ENCODE data around the gene ARHGAP24. TPM values are rescaled to one million over a fixed set of nuclear protein-coding genes. Genes with fewer than 3 reads are reported as not detected.

Gene ARHGAP24
- total RNA-seq, 1 donor from 2014 or later: 9.9 TPM

GRCh38 chr4:85873566-85873965 lies 398.6 kb downstream of the ARHGAP24 start:
- DNase-seq (ENCODE audit: low read depth): no peak
- TF ChIP-seq CTCF (conservative IDR thresholded peaks at IDR 0.05; ENCODE audit: low read depth, low read length): no peak
- H3K4me3 ChIP-seq (ENCODE audit: low read depth, low read length): no peak overlapping the region

- no peak for DNase-seq (ENCODE audit: low read depth)
- no peak for TF ChIP-seq CTCF (conservative IDR thresholded peaks at IDR 0.05; ENCODE audit: low read depth, low read length)
- H3K4me3 ChIP-seq (ENCODE audit: low read depth, low read length): no peak overlapping the region
Measured at GRCh38 chr4:85879518-85879917, 404.6 kb downstream of the ARHGAP24 start.

GRCh38 chr4:85883180-85883579 lies 408.2 kb downstream of the ARHGAP24 start:
- no peak for TF ChIP-seq CTCF (conservative IDR thresholded peaks at IDR 0.05; ENCODE audit: low read depth, low read length)
- no peak for DNase-seq (ENCODE audit: low read depth)
- H3K4me3 ChIP-seq (ENCODE audit: low read depth, low read length): no peak overlapping the region

GRCh38 chr4:85884251-85884650 lies 409.3 kb downstream of the ARHGAP24 start:
- DNase-seq (ENCODE audit: low read depth): no peak
- no peak overlapping the region for H3K4me3 ChIP-seq (ENCODE audit: low read depth, low read length)
- TF ChIP-seq CTCF (conservative IDR thresholded peaks at IDR 0.05; ENCODE audit: low read depth, low read length): no peak

GRCh38 chr4:85886665-85887064 lies 411.7 kb downstream of the ARHGAP24 start:
- no peak for TF ChIP-seq CTCF (conservative IDR thresholded peaks at IDR 0.05; ENCODE audit: low read depth, low read length)
- H3K4me3 ChIP-seq (ENCODE audit: low read depth, low read length): no peak overlapping the region
- no peak for DNase-seq (ENCODE audit: low read depth)

GRCh38 chr4:85889314-85889713 lies 414.4 kb downstream of the ARHGAP24 start:
- DNase-seq (ENCODE audit: low read depth): no peak
- no peak for TF ChIP-seq CTCF (conservative IDR thresholded peaks at IDR 0.05; ENCODE audit: low read depth, low read length)
- no peak overlapping the region for H3K4me3 ChIP-seq (ENCODE audit: low read depth, low read length)

GRCh38 chr4:85895755-85896154 lies 420.8 kb downstream of the ARHGAP24 start:
- DNase-seq (ENCODE audit: low read depth): no peak
- no peak for TF ChIP-seq CTCF (conservative IDR thresholded peaks at IDR 0.05; ENCODE audit: low read depth, low read length)
- no peak overlapping the region for H3K4me3 ChIP-seq (ENCODE audit: low read depth, low read length)

All from epithelial cell of proximal tubule (primary cell).